Activated CD4-positive, CD25-positive, alpha-beta regulatory T cell treated with anti-CD3 and anti-CD28 coated beads, Interleukin-2, amount 50 U/mL, for 72 hours (primary cell): ENCODE data around the gene YIPF1.

Experiments
- DNase-seq: peaks from one replicate; pipeline ENCODE4 v3.0.0; 2021

The YIPF1 gene

DNA sequence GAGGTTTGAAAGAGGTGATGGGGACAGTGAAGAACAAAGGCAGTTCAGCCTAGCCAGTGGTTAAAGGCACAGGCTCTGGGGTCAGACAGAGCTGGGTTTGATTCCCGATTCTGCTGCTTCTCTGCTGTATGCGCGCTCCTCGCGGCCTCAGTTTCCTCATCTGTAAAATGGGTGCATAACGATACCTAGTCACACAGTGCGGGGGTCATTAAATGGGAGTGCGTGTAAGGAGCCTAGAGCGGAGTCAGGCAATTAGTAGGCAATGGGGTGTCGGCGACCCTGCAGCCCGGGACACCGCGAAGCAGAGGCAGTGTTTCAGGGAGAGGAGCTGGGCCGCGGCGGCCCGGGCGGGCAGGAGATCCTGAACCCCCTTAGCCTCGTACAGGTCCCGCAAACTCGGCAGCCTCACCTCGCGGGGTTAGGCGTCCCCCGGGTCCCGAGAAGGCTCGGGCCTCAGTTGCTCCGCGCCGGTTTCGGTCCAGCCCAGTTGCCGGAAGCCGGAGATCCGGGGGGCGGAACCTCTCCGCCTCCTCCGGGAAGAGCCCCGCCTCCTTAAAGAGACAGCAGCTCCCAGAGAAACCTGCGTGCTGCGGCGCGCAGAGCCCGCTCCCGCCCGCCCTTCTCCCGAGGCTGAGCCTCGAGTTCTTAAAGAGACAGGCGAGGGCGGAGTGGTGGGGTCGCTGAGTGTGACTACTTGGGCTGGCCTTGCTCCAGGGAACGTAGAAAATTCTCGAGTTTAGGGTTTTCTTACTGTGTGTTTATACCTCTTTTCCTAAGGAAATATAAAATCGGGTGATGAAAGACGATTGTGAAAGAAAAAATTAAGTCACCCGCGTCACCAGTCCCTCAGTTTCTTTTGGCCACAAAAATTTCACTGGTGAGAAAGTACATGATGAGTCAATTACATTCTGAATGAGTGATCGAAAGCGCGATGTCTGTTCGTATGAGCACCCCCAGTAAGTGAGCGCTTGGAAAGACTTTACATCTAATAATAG lies at the start of gene YIPF1:
Gene YIPF1, minus strand, starts transcription at position 494 of the 995 bp plus-strand sequence. CDS start 860 bp downstream, outside the sequence.
- DNase-seq, result peak; percentile 85

DNA sequence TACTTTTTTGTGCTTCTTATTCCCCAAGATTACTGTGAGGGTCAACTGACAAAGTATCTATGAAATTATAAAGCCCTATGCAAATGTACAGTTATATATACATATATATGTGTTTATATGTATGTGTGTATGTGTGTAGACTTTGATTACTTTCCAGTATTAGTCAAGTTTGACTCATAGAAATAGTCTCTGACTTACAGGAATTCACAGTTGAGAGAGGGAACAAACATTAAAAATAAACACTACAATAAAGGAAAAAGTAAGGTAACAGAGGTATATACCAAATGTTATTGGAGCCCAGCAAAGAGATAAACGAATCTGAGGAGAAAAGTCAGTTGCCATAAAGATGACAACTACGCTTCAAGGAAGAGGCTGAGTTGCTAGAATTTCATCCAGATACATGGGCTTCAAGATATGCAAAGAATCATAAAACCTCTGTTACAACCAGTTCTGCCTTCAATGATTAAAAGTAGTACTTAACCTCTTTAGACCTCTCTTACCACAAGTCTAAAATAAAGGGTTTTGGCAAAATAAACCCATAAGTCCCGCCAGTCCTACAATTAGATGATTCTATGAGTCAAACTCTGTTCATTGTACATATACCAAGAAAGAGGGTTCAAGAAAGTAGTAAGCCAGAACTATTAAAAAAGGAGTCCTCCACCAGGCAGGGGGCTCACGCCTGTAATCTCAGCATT lies 48.7 kb upstream of the YIPF1 start:
- no peak for DNase-seq

DNA sequence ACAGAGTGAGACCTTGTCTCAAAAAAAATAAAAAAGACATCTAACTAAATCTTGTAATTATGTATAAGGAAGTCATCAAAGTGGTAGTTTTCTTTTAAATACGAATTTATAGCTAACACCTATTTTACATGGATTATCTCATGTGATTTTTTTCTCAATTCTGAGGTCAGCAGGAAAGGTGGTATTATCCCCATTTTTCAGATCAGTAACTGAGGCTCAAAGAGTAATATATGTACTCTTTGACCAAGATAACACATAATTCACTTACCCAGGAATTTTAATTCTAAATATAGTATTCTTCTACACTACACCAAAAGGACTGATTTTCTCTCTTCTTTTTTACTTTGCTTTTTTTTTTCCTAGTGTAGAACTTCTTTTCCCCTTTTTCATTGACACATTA lies 46.8 kb upstream of the YIPF1 start:
- no peak for DNase-seq

DNA sequence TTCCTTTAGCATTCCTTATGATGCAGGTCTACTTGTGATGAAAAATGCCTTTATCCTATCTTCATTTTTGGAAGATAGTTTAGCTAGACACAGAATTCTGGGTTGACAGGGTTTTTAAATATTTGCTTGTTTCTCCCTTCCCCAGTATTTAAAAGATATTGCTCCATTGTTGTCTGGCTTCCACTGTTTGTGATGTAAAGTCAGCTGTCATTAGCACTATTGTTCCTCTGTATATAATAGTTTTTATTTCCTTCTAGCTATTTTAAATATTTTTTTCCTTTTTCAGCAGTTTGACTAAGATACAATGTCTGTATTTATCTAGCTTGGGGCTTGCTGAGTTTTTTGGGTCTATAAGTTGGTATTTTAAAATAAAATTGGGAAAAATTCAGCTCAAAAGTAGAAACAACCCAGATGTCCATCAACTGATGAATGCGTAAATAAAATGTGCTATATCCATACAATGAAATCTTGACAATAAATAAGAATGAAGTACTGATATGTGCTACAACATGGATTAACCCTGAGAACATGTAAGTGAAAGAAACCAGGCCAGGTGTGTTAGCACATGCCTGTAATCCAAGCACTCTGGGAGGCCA lies 44.7 kb upstream of the YIPF1 start:
- no peak for DNase-seq

DNA sequence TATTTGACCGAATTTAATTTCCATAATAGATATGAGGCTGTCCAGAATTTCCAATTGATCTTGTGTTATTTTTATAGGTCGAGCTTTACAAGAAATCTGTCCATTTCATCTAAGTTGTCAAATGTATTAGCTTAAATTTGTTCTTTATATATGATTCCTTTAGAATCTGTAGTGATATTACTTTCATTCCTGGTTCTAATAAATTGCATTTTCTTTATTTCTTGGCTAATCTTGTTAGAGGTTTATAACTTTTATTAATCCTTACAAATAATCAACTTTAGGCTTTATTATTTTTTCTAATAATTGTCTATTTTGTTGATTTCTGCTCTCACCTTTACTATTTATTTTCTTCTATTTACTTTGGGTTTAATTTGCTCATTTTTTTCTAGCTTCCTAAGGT lies 41.9 kb upstream of the YIPF1 start:
- DNase-seq, result no peak

DNA sequence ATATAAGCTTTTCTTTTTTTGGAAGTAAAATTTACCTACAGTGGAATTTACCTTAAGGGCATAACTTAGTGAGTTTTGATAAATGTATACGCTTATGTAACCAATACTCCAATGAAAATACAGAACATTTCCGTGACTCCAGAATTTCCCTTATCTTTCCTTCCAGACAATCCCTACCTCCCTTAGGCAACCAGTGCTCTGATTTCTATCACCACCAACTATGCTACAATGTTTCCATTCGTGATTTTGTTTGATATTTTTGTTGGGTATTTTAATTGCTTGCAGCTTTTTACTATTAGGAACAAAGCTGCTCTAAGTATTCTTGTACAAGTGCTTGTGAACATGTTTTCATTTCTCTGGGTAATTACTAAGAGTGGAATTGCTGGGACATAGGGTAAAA lies 41.3 kb upstream of the YIPF1 start:
- no peak for DNase-seq

DNA sequence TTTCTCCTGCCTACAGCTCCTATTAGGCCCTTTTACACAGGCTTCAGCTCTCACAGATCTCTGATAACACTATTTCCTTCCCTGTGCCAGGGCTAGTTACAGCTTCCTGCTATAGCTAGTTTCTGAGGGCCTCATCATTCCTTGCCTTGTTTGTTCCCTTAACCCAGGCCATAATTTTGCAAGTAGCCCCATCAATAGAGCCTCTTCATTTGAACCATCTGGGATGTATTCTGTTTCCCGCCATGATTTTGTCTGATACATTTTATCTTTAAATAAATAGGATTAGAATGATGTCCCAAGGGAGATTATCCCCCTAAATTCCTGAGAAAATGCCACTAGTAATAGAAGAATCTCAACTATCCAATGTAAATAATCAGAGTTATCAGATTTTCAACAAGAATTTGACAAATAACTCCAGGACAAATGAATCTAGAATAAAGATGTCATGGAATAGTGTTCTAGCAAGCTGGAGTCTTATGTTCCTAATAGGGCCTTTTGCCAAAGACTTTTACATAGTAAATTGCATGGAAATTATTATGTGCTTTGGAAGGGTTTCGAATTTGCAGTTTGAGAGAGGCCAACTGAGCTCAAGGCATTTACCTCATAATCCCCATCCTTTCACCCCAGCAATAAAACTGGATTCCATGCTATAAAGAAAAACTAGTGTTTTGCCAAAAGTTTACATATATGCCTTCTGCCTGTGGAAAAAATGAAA lies 39.8 kb upstream of the YIPF1 start:
- no peak for DNase-seq

DNA sequence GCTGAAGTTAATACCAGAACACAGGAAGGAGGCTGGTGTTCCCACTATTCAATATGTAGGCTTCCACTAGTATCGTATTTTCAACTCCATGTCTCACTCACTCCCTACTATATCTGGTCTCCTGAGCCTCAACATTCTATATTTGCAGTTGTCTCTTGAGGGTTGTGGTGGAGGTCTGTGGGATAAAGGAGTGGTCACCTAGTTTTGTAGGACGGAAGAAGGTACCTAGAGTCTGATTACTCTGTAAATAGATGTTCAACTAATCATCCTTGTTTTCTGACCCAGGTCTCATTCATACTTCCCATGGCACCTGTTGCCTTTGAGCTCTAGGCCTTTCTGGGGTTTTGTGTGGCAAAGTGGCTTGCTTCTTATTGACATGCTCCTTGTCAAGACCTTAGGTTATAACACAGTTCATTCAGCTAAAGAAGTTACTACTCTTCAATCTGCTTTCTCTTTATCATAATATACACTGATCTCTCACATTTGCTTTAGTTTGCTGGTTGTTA lies 37.8 kb upstream of the YIPF1 start:
- DNase-seq, result no peak

DNA sequence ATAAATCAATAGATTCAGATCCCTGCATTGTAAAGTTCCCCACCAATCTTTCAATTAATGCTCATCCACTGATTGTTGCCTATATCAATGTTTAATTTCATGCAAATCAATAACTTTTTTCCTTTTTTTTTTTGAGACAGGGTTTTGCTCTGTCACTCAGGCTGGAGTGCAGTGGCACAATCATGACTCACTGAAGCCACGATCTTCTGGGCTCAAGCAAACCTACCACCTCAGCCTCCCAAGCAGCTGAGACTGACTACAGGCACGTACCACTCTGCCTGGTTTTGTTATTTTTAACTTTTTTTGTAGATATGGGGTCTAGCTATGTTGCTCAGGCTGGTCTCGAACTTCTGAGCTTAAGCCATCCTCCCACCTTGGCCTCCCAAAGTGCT lies 30.1 kb upstream of the YIPF1 start:
- DNase-seq, result no peak

DNA sequence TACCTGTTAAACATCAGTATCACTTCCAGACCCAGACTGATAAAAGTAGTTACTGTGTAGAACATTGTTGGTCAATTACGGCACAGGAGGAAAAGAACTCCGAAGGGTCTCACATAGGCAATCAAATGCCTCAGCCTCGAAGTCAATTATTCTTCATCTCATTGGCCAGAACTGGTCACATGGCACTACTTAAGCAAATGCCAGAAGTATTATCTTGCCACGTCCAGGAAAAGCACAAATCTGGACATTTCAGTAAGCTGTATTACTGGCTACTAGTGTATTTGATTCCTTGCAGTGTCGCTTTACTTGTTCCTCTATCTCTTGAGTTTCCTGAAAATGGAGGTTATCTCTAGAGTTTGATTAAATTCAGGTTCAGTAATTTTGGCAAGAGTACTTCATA lies 28.7 kb upstream of the YIPF1 start:
- no peak for DNase-seq

DNA sequence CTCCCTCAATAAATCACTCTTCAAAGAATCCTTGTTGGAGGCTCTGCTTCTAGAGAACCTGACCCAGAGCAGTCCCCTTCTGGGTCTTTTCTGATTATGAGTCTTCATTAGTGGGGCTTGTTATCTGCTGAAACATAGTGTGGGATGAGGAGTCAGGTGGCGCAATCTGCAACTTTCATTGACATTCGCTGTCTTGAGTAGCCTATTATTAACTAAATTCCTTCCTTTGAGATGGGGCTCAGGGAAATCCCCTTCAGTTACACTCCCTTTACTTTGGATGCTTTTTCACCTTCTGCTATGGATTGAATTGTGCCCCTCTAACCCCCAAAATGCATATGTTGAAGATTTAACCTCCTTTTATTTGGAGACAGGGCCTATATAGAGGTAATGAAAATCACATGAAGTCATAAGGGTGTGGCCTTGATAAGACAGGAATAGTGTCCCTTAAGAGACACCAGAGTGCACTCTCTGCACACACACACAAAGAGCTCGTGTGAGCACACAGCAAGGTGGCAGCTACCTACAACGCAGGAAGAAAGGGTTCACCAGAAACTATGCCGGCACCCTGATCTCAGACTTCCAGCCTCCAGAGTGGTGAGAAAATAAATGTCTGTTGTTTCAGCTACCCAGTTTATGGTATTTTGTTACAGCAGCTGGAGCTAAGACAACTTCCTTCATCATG lies 23.9 kb upstream of the YIPF1 start:
- no peak for DNase-seq

DNA sequence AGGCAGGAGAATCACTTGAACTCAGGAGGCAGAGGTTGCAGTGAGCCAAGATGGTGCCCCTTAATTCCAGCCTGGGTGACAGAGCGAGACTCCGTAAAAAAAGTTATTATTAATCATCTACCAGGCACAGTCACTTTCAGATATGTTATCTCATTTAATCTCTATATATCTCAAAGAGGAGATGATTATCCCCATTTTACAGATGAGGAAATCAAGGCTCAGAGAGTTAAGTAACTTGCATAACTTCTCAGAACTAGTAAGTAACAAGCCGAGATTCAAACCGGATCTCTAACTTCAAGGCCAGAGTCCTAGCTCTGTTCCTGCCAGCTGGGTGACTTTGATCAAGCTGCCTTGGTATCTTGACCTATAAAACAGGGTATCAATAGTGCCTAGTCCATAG lies 21.8 kb upstream of the YIPF1 start:
- DNase-seq, result no peak

DNA sequence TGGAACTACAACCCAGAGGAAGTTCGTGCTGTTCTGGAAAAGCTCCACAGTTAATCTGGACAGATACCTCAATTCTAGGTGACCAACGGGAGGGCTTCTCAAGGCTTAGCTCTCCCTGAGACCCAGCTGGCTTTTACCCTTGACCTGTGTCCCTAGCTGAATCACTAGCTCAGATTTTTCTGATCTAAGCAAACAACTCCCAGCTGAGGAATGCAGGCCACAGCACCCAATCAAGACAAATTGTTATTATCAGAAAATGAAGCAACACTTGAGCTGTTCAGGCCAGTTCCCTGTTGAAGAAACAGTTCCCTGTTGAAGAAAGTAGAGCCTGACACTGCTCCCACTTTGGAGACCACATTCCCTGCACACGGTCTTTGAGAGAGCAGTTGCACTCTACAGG lies 20.3 kb upstream of the YIPF1 start:
- no peak for DNase-seq

DNA sequence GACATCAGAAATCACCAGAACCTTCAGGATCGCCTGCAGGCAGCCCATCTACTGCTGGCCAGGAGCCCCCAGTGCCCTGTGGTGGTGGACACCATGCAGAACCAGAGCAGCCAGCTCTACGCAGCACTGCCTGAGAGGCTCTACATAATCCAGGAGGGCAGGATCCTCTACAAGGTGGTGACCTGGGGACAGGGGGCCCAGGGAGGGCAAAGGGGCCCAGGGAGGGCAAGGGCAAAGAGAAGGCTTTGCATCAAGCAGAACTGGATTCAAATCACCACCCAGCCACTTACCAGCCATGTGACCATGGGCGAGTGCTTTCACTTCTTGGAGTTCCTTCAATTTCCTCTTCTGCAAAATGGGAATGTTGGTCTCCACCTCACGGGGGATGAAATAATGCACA lies 16.5 kb upstream of the YIPF1 start:
- DNase-seq, result no peak

DNA sequence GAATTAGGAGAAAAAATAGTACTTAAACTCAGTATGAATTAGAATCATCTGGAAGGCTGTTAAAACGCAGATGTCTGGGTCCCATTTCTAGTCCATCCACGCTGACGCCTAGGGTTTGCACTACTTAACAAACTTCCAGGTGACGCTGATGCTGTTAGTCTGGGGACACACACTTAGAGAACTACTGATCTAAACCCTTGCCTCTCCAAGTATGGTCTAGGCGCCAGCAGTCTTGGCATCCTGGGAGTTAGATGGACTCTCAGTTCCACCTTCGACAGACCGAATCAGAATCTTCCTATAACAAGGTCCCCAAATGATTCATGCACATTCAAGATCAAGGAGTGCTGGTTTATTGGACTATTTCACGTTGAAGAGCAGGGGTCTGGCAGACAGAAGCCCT lies 15.9 kb upstream of the YIPF1 start:
- DNase-seq, result no peak

DNA sequence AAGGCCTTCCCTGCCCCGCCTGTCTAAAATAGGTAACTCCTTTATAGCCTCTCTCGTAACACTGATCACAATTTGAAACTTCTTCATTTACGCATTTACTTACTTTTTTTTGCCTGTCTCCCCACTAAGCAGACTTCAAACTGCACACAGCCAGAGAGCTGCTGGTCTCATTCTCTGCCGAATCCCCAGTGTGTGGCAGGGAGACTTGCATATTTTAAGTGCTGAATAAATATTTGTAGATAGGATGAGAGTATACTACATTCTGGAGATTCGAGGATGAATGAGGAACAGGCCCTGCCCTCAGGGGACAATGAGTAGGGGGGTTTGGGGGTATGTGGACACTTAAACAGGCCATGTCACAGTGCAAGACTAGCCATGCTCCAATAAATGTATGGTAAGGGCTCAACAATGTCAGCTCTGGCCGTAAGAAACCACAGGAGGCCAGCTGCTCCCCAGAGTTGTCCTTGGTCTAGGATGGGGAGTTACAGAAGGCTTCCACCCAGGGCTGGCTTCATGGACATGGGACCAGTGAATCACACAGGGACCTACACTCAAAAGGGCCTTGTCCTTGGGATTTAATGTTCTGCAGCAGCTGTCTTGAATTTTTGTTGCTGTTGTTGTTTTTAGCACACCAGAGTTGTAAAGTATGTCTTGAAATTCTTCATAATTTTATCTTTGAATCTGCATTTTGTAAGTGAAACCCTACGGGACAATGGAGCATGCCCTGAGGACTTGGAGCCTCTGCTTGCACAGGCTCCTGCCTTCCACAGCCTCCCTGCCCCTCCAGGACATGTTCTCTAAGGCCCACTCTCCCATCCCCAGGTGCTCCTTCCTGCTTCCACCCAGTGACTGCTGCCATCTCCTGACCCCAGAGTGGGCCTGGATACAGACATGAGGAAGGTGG lies 12.9 kb upstream of the YIPF1 start:
- no peak for DNase-seq

DNA sequence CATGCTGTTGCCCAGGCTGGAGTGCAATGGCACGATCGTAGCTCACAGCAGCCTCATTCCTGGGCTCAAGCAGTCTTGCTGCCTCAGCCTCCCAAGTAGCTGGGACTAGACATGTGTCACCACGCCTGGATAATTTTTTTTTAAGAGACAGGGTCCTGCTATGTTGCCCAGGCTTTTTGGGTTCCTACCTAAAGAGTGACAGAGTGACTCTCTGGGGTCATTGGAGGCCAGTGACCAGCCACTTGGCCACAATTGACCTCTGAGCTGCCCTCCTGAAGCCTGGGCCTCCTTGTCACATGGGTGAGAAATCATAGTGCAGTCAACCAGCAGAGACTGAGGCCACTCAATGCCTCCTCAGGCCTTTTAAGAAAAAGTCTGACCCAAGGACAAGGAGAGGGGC lies 10.1 kb upstream of the YIPF1 start:
- DNase-seq, result no peak

DNA sequence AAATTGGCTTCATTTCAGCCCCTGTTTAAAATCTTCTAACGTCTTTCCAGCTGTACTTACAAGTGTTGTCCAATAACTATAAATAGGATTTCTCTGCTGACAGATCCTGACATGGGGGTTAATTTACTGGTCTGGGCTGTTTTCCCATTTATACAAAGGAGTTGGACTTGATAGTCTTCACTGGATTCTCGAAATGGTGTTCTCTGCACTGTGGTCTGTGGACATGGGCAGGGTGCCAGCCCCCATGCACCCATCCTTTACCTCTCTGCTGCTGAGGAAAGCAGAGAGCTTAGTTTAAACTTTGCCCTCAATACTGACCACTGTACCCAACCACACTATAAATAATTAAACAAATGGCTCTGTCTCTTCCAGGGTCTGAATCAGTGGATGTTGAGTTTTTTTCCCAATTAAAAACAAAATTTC lies 9.6 kb upstream of the YIPF1 start:
- DNase-seq, result no peak

DNA sequence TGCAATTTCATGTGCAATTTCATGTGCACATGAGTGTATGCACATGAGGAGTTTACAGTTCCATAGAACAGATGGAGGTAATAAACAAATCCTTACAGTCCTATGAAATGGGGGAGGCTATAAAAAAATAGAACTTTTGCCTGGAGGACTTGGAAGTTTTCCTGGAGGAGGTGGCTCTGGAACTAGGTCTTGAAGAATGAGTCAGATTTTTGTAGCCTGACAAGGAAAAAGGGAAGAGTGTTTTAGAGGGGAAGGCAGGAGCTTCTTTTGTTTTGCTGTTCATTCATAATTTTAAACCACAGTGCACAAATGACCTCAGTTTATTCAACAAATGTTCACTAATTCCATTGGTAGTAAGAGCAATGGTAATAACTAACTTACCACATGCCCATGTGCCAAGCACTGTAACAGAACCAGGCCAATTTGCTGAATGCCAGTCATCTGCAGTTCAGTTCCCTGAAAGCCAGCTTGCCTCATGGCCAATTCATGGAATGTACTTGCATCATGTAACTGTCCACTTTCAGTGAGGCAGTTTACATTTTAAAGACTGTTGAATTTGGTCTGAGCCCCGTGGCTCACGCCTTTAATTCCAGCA lies 7.1 kb upstream of the YIPF1 start:
- DNase-seq, result no peak

DNA sequence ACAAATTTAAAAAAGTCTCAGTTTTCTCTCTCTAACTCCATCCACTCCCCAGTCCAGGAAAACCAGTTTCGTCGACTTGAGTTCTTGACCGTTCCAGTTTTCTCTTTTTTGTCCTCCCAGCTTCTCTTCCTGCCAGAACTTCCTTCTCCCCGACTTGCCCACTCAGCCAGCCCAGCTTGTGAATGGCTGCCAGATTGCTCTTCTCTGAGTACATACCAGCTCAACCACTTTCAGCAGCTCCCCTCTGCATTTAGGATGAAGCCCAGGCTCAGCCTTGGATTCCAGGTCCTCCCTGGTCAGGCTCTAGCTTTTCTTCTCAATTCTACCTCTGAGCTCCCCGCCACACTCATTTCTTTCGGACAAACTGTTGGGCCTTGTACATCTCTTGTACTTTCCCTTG lies 5.8 kb upstream of the YIPF1 start:
- no peak for DNase-seq

DNA sequence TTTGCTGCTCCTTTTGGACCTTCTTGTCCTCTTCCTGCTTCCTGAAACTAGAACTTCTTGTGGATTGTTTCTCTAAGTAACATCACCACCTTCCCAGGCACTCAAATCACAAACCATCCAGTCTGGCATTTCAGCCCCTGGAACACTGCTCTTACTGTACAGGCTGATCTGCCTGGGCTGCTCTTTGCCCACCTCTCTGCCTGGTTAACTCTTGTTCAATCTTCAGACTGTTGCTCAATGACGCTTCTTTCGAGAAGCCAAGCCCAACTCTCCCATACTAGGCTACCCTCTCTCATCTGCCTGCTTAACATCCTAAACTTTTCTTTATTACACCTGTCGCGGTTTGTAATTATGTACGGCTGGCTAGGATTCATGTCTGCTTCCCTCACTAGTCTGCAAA lies 5.0 kb upstream of the YIPF1 start:
- DNase-seq, result no peak
